ENCODE results near the gene SLC7A8. TPM values are rescaled to one million over a fixed set of nuclear protein-coding genes. Genes with fewer than 3 reads are reported as not detected.

SLC7A8 gene
- total RNA-seq, 6 donors from 2014 or later, result 30.4 to 58.2 (median 42.0) TPM

GRCh38 chr14:23193432-23193831, 10.0 kb upstream of the SLC7A8 start:
- ATAC-seq (ENCODE audit: low FRiP score in 2 of 2), result no peak
- Histone ChIP-seq H3K9me3 (no peaks in the 10 kb centered on the region), H3K27ac (no peak overlapping the region), H3K36me3 (no peaks in the 10 kb centered on the region), H3K4me1 (no peaks in the 10 kb centered on the region), H3K27me3 (no peaks in the 10 kb centered on the region), H3K4me3 (no peak overlapping the region)
- DNase-seq, result no peak
- TF ChIP-seq CTCF (IDR thresholded peaks at IDR 0.05) (no peak), EP300 (IDR thresholded peaks at IDR 0.05) (no peak)
- 58 to 65% methylated on average over 3 of the region's 3 CpGs for WGBS, 2 donors

DNA sequence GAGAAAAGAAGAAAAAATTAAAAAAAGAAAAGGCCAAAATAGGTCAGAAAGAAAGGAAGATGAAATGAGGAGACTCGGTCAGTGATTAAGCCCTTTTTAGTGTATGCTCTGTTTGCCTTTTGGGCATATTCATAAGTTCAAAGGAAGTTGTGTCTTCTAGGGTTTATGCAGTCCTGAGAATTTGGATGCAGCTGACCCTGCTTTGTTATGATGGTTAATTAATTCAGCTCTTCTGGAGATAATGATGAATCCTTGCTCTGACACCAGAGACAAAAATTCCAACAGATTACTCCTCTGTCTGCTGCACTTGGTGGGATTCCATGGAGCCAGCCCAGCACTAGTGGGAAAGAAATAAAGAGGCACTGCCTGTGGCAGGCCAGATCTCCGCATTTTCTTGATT, 4.5 kb upstream of the SLC7A8 start:
- 84 to 93% methylated on average over 2 of the region's 2 CpGs for WGBS, 2 donors
- H3K9me3 ChIP-seq, result no peaks in the 10 kb centered on the region
- TF ChIP-seq EP300 (IDR thresholded peaks at IDR 0.05) (no peak), POLR2A (IDR thresholded peaks at IDR 0.05) (no peak), POLR2AphosphoS5 (IDR thresholded peaks at IDR 0.05) (no peak), CTCF (IDR thresholded peaks at IDR 0.05) (no peak)
- no peaks in the 10 kb centered on the region for H3K27me3 ChIP-seq
- no peak overlapping the region for H3K4me3 ChIP-seq
- no peak for DNase-seq
- H3K4me1 ChIP-seq, result peaks cover 0 to 10% (median 3%) of the 10 kb centered on the region in 4 donors
- H3K36me3 ChIP-seq, result no peaks in the 10 kb centered on the region
- no peak for ATAC-seq (ENCODE audit: low FRiP score in 2 of 2)
- H3K27ac ChIP-seq, result no peak overlapping the region

GRCh38 chr14:23186913-23187654, 3.6 kb upstream of the SLC7A8 start:
- no peak overlapping the region for H3K4me3 ChIP-seq
- peaks cover 5 to 17% (median 9%) of the 10 kb centered on the region in 4 donors for H3K4me1 ChIP-seq
- no peak overlapping the region for H3K27ac ChIP-seq
- TF ChIP-seq POLR2A (IDR thresholded peaks at IDR 0.05) (no peak), CTCF (IDR thresholded peaks at IDR 0.05) (peak; percentile 54 to 88 (median 79))
- no peaks in the 10 kb centered on the region for H3K27me3 ChIP-seq
- H3K9me3 ChIP-seq, result no peaks in the 10 kb centered on the region
- WGBS, 2 donors, result 49 to 55% methylated on average over 12 of the region's 12 CpGs
- DNase-seq (no peak), ATAC-seq (ENCODE audit: low FRiP score in 2 of 2) (peak; percentile 55 to 80)
- H3K36me3 ChIP-seq, result no peaks in the 10 kb centered on the region

DNA sequence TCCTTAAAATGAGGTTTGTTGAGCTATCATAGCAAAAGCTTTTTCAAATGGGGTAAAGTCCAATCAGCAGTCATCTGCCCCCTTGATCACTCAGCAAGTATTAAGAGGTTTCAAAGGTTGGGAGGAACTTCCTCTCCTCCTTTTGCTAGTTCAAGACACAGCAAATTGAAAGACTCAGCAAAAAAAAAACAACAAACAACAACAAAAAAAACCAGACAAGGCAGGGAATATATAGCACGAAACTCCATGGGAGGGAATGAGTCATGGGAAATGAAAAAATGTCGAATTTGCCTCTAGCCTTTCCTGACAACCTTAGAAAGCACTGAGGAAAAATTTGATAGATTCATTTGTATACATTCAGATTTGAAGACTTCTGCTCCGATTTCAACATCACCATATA, 1.6 kb upstream of the SLC7A8 start:
- no peaks in the 10 kb centered on the region for H3K36me3 ChIP-seq
- DNase-seq, result no peak
- H3K4me3 ChIP-seq, result no peak overlapping the region
- H3K9me3 ChIP-seq, result no peaks in the 10 kb centered on the region
- H3K27ac ChIP-seq, result no peak overlapping the region
- 59 to 63% methylated on average over 3 of the region's 3 CpGs for WGBS, 2 donors
- TF ChIP-seq POLR2AphosphoS5 (IDR thresholded peaks at IDR 0.05) (no peak), POLR2A (IDR thresholded peaks at IDR 0.05) (no peak), EP300 (IDR thresholded peaks at IDR 0.05) (no peak), CTCF (IDR thresholded peaks at IDR 0.05) (no peak)
- peaks cover 6 to 23% (median 17%) of the 10 kb centered on the region in 4 donors for H3K4me1 ChIP-seq
- ATAC-seq (ENCODE audit: low FRiP score in 2 of 2), result no peak
- no peaks in the 10 kb centered on the region for H3K27me3 ChIP-seq

DNA sequence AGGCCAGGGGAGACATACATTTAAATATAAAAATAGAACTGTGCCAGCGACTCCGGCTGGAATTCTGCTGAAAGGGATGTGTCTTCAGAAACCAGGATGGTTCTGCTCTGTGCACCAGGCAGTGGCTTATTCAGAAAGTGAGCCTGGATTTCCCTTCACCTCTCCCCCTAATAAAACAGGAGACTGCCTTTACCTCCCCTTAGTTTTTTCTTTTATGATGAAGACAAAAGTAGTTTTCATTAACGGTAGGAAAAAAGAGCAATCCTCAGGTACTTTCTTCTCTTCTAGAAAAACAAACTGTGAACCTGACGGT, 346 bp downstream of the SLC7A8 start:
- Histone ChIP-seq H3K4me3 (peak overlapping the region; percentile 27 to 54 (median 46)), H3K4me1 (peaks cover 6 to 23% (median 18%) of the 10 kb centered on the region in 4 donors), H3K27me3 (no peaks in the 10 kb centered on the region), H3K27ac (peak overlapping the region in 2 of 4 donors; percentile 52 to 63), H3K36me3 (no peaks in the 10 kb centered on the region), H3K9me3 (no peaks in the 10 kb centered on the region)
- ATAC-seq (ENCODE audit: low FRiP score in 2 of 2), result no peak
- 0 to 1% methylated on average over 4 of the region's 4 CpGs for WGBS, 2 donors
- DNase-seq, result no peak
- TF ChIP-seq POLR2AphosphoS5 (IDR thresholded peaks at IDR 0.05) (no peak), POLR2A (IDR thresholded peaks at IDR 0.05) (no peak), CTCF (IDR thresholded peaks at IDR 0.05) (no peak), EP300 (IDR thresholded peaks at IDR 0.05) (no peak)
